Left lung (tissue), 10 donors: Measurements from ENCODE around the gene PLA2G4A. TPM values are rescaled to one million over a fixed set of nuclear protein-coding genes. Genes with fewer than 3 reads are reported as not detected.

ENCODE experiments used
- ATAC-seq: fragments of 200-7000 bp; cut with Tn5 transposase; one replicate; pipeline ENCODE4 v1.9.1; 2020; ENCODE audit warnings: moderate library complexity
- DNase-seq, 4 donors: peaks; one replicate each; pipeline ENCODE4 v3.0.0-alpha.2; 2013 to 2020
- H3K27ac ChIP-seq, 2 donors: fragments of 200-600 bp; sonication (generic) in 1 of 2; one replicate each; pipeline versions ENCODE4 v1.5.0 to v1.8.0; 2020 to 2021
- H3K27me3 ChIP-seq, 2 donors: fragments of 200-600 bp; sonication (generic) in 1 of 2; one replicate each; pipeline versions ENCODE4 v1.5.0 to v1.8.0; 2020 to 2021
- H3K36me3 ChIP-seq, 2 donors: fragments of 200-600 bp; sonication (generic) in 1 of 2; one replicate each; pipeline versions ENCODE4 v1.5.0 to v1.8.0; 2020 to 2021
- H3K4me1 ChIP-seq, 2 donors: fragments of 200-600 bp; one replicate each; pipeline ENCODE4 v1.8.0; 2021
- H3K4me3 ChIP-seq, 2 donors: fragments of 200-600 bp; sonication (generic) in 1 of 2; one replicate each; pipeline versions ENCODE4 v1.5.0 to v1.8.0; 2020 to 2021; ENCODE audit warnings: mild to moderate bottlenecking in 1 of 2
- H3K9me3 ChIP-seq, 2 donors: fragments of 200-600 bp; sonication (generic) in 1 of 2; one replicate each; pipeline versions ENCODE4 v1.5.0 to v1.8.0; 2020 to 2021
- intact Hi-C, 2 donors: fragments of 100-400 bp; cut with DNase I; formaldehyde crosslinking; loops; one replicate each; pipeline versions ENCODE4 v1.11.2 to v1.14.2; 2022
- polyA plus RNA-seq, 6 donors: library from polyadenylated mRNA; unstranded; fragments of 120-200 nt; gene quantifications; one replicate each; pipeline ENCODE4 v1.2.1, GENCODE V29; 2013; ENCODE audit not compliant: insufficient read length in 6 of 6
- total RNA-seq, 2 donors: library from RNA; stranded (reverse); fragmentation: NEBNext Ultra II Directional; extraction: Animal tissue kit (Norgen Biotek cat#: 25700); gene quantifications; one replicate each; pipeline ENCODE4 v1.2.1, GENCODE V29; 2021
- TF ChIP-seq, protein P1 (sequence below), 2 donors: fragments of 200-600 bp; sonication (generic) in 1 of 2; IDR thresholded peaks; one replicate each; pipeline versions ENCODE4 v1.5.0 to v1.8.0; 2021; ENCODE audit warnings: antibody characterized with exemption in 2 of 2
- donor health status: DM: no; HTN: yes; CAD: no.
- donor health status: DM: no; HTN: no; CAD: no.

Gene PLA2G4A
- total and polyA plus RNA-seq, 8 donors: 8.2 to 13.9 (median 10.4) TPM

DNA sequence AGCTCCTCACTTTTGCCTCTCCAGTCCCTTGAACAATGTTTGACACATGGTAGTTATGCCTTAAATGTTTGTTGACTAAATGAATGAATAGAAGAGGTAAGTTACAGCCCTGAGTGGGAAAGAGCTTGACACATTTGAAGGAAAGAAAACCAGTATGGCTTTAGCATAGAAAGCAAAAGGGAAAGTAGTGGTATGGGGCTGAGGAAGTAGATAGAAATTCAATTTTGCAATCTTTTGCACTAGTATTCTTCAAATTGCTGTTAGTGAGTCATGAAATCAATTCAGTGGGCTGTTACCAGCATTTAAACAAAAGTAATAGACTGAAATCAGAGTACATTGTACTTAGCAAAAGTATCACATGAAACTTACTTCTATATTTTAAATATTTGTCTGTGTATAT lies 21.1 kb downstream of the PLA2G4A start:
- Histone ChIP-seq H3K27ac (peak overlapping the region in 1 of 2 donors; percentile 64), H3K4me1 (peaks cover 0 to 29% of the 10 kb centered on the region in 2 donors), H3K36me3 (no peaks in the 10 kb centered on the region), H3K27me3 (no peaks in the 10 kb centered on the region), H3K4me3 (no peak overlapping the region), H3K9me3 (no peaks in the 10 kb centered on the region)
- DNase-seq: no peak
- TF ChIP-seq, protein P1, sequence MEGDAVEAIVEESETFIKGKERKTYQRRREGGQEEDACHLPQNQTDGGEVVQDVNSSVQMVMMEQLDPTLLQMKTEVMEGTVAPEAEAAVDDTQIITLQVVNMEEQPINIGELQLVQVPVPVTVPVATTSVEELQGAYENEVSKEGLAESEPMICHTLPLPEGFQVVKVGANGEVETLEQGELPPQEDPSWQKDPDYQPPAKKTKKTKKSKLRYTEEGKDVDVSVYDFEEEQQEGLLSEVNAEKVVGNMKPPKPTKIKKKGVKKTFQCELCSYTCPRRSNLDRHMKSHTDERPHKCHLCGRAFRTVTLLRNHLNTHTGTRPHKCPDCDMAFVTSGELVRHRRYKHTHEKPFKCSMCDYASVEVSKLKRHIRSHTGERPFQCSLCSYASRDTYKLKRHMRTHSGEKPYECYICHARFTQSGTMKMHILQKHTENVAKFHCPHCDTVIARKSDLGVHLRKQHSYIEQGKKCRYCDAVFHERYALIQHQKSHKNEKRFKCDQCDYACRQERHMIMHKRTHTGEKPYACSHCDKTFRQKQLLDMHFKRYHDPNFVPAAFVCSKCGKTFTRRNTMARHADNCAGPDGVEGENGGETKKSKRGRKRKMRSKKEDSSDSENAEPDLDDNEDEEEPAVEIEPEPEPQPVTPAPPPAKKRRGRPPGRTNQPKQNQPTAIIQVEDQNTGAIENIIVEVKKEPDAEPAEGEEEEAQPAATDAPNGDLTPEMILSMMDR (IDR thresholded peaks at IDR 0.05): no peak
- intact Hi-C loops: no loop called here
- peak; percentile 49 for ATAC-seq

DNA sequence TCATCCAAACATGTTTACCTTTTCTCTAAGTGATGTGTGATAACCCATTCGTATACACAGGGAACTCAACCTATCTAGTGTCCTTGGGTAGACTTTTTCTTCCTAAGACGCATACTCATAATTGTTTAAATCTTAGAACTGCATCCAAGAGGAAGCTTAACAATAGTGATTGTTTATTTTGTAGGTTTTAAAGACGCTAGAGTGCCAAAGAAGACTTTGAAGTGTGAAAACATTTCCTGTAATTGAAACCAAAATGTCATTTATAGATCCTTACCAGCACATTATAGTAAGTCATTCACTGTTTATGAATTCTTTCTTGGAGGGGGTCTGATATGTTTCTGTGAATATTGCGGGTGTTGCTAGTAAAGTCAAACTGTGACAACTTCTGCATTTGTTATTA lies 25.4 kb downstream of the PLA2G4A start:
- DNase-seq: no peak
- Histone ChIP-seq H3K27me3 (no peaks in the 10 kb centered on the region), H3K4me3 (no peak overlapping the region), H3K36me3 (no peaks in the 10 kb centered on the region), H3K27ac (no peak overlapping the region), H3K4me1 (peaks cover 0 to 12% of the 10 kb centered on the region in 2 donors), H3K9me3 (no peaks in the 10 kb centered on the region)
- TF ChIP-seq, protein P1 (IDR thresholded peaks at IDR 0.05): no peak
- no peak for ATAC-seq
- intact Hi-C loops: no loop called here

DNA sequence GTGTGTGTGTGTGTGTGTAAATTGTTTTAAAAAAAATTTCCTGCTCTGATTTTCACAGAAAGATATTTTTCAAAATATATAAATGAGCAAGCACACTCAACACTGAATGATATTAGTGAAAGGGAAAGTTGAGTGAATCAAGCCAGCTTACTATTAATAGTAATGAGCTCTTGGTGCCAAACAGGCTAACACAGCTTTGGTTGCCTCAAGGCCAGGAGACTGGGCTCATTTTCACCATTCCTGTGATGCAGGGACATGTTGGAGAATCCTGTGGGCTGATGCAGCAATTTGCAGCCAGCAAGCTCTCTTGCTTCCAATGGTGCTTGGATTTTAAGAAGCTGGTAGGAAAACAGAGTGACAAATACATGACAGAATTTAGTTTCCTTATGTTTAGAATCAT lies 30.2 kb downstream of the PLA2G4A start:
- H3K27ac ChIP-seq: no peak overlapping the region
- no peaks in the 10 kb centered on the region for H3K36me3 ChIP-seq
- TF ChIP-seq, protein P1 (IDR thresholded peaks at IDR 0.05): no peak
- no peaks in the 10 kb centered on the region for H3K9me3 ChIP-seq
- H3K27me3 ChIP-seq: no peaks in the 10 kb centered on the region
- no peak overlapping the region for H3K4me3 ChIP-seq
- intact Hi-C loops: no loop called here
- ATAC-seq (no peak), DNase-seq (no peak)
- H3K4me1 ChIP-seq: no peaks in the 10 kb centered on the region

DNA sequence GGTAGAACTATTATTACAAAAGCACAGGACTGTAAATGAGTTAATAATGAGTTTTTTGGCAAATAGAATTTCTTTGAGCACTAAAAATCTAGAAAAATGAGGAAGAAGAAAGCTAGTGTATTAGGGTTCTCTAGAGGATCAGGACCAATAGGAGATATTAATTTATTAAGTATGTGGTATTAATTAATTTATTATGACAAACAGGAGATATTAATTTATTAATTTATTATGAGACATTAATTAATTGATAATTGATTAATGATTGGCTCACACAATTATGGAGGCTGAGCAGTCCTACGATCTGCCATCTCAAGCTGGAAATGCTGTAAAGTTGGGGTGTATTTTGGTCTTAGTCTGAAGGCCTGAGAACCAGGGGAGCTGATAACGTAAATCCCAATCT lies 31.2 kb downstream of the PLA2G4A start:
- H3K27me3 ChIP-seq: no peaks in the 10 kb centered on the region
- no peaks in the 10 kb centered on the region for H3K4me1 ChIP-seq
- DNase-seq (no peak), ATAC-seq (no peak)
- H3K36me3 ChIP-seq: no peaks in the 10 kb centered on the region
- no peaks in the 10 kb centered on the region for H3K9me3 ChIP-seq
- H3K27ac ChIP-seq: no peak overlapping the region
- TF ChIP-seq, protein P1 (IDR thresholded peaks at IDR 0.05): no peak
- intact Hi-C loops: no loop called here
- no peak overlapping the region for H3K4me3 ChIP-seq

DNA sequence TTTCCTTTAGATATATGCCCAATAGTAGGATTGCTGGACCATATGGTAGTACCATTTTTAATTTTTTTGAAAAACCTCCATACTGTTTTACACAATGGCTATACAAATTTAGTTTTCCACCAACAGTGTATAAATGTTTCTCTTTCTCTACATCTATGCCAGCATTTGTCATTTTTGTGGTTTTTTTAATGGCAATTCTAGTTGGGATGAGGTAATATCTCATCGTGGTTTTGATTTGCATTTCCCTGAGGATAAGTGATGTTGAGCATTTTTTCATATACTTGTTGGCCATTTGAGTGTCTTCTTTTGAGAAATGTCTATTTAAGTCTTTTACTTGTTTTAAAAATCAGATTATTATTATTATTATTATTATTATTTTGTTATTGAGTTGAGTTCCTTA lies 35.5 kb downstream of the PLA2G4A start:
- no peaks in the 10 kb centered on the region for H3K4me1 ChIP-seq
- intact Hi-C loops: no loop called here
- no peak overlapping the region for H3K4me3 ChIP-seq
- H3K27me3 ChIP-seq: no peaks in the 10 kb centered on the region
- no peak for DNase-seq
- H3K36me3 ChIP-seq: no peaks in the 10 kb centered on the region
- TF ChIP-seq, protein P1 (IDR thresholded peaks at IDR 0.05): no peak
- no peak overlapping the region for H3K27ac ChIP-seq
- no peaks in the 10 kb centered on the region for H3K9me3 ChIP-seq
- no peak for ATAC-seq
